CMK (cell line): ENCODE results near the gene BRI3BP.
"Not testable (repeated sequence)": the region's sequence is repeated elsewhere in the genome, so short reads cannot be mapped to it uniquely, and the experiment has no call there.

Source experiments
- DNase-seq: peaks from one replicate; pipeline ENCODE4 v3.0.0-alpha.2; 2010; ENCODE audit warnings: low read depth

The BRI3BP gene

DNA sequence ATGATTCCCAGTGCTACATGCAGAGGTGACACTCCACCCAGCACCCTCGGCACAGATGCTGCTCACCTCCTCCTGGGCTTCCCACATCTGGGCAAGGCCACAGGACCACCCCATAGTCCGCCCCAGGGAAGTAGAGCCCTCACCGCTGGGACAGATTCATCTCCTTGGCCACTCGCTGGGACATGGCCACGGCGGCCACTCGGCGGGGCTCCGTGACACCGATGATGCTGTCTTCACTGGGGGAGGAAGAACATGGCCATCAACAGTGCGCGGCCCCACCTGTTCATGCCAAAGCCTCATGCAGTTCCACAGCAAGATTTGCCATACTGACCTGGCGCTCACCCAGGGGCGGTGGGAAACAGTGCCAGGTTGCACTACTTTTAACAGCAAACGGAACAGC is 18.2 kb upstream of the BRI3BP start:
- DNase-seq, result no peak

DNA sequence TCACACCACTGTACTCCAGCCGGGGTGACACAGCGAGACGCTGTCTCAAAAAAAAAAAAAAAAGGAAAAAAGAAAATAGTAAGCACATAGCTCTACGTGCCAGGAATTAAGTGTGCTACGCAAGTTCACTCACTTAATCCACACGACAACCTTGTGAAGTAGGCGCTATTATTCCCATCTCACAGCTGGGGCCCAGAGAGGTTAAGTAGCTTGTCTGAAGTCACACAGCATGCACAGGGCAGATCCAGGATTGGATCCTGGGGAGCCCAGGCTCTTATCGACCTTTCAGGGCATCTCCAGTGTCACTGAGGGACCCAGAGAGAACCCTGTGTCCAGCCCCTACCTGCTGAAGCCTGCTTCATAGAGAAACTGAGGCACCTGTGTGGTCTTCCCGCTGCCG is 16.4 kb upstream of the BRI3BP start:
- no peak for DNase-seq

DNA sequence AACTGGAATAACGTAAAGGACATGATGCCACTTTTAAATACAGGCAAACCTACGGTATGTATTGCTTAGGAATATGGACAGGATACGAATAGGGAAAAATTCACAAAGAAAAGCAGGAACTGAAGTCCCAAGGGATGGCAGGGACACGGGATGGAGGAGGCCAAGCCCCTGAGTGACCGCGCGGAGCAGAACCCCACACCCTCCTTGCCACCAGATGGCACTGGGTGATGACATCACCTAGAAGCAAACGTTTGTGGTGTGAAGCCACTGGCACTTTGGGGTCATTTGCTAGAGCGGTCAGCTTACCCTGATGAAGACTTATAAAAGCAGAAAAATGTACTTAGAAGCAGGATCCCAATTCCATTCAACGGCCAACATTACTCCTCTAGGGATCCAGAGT is 13.9 kb upstream of the BRI3BP start:
- no peak for DNase-seq

DNA sequence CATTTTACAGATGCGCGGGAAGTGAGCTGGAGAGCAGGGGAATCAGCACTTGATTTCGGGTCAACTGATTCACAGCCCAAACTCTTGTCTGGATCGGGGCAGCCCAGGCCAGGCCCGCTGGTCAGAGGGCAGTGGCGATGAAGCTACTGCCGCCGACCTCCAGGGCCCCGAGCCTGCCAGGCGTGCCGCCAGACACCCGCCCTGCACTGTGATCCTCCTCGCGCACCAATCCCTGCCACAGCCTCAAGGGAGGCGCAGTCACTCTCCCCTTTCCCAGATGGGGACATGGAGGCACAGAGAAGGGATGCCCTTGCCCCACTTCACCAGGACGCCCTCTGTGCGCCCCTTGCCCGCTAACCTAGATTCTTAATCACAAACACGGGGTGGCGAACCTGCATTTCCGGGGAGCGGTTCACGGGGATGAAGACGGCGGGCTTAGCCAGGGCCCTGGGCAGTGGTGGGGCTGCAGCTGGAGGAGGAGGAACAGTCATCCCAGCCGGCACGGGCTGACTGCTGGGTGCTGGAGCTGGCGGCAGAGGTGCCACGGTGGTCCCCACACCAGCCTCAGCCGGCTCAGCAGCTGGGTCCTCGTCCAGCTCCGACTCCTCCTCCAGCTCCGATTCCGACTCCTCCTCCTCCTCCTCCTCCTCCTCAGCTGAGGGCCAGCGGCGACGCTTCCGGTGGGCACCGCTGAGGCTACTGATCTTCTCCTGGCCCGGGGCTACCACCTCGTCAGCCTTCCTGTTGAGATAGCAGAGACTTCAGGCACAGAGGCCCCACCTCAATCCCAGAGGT is 13.2 kb upstream of the BRI3BP start:
- DNase-seq, result no peak

DNA sequence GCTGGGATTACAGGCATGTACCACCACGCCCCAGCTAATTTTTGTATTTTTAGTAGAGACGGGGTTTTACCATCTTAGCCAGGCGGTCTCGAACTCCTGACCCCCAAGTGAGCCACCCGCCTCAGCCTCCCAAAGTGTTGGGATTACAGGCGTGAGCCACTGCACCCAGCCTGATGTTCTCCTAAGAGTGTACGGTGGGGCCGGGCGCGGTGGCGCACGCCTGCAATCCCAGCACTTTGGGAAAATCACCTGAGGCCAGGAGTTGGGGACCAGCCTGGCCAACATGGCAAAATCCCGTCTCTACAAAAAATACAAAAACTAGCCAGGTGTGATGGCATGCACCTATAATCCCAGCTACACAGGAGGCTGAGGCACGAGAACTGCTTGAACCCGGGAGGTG is 6.6 kb upstream of the BRI3BP start:
- DNase-seq, result not testable (repeated sequence)

DNA sequence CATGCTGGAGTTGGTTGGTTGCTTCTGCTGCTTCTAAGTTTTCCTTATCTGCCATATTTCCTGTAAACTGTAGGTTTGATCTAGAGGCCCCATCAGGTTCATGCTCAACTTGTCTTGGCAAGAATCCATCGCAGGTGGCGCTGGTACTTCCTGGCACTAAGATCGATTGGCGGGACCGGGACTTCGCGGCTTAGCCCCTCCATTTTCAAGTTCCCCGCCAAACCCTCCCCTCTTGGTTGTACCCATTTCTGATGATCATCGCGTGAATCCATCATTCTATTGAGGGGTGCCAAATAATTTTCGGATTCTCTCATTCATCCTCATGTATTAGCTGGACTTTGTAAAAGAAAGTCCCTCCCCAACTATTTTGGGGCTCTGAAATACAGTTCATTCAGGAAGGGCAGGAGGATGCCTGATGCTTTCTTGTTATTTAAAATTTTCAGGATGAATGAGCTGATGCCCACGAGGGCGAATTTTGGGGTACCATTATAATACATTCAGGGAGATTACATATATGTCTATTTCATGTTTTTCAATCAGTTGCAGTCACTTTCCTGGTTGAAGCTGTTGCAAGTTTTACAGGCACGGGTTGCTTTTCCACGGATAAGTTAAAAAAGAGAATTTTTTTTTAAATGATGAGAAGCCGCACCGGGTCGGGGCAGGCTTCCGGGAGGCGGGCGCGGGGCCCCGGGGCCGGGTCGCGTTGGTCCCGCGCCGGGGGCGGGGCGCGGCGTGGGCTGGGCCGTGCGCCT is 395 bp upstream of the BRI3BP start:
- DNase-seq, result peak; percentile 91

DNA sequence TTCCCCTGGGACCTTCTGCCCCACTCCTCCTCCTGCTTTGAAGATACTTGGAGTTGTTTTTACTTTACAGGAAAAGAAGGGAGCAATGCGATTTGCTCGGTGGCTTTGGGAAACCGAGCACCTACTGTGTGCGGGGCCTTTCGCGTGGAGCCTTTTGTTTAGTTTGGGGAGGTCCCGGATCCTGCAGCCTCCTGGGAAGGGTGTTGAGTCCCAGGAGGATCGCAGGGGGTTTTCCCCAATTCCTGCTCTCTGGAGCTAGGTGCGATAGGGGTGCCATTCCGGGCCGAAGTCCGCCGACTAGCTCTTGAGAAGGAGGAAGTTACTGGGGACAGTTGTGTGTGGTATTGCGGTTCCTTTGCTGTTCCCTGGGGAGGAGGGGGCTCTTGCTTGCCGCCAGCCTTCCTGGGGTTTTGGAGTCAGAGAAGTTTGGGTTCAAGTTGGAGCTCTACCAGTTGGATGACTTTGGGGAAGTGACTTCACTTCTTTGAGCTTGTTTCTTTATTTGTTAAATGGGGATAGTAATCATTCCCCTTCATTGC is 1.1 kb downstream of the BRI3BP start:
- peak; percentile 48 for DNase-seq

DNA sequence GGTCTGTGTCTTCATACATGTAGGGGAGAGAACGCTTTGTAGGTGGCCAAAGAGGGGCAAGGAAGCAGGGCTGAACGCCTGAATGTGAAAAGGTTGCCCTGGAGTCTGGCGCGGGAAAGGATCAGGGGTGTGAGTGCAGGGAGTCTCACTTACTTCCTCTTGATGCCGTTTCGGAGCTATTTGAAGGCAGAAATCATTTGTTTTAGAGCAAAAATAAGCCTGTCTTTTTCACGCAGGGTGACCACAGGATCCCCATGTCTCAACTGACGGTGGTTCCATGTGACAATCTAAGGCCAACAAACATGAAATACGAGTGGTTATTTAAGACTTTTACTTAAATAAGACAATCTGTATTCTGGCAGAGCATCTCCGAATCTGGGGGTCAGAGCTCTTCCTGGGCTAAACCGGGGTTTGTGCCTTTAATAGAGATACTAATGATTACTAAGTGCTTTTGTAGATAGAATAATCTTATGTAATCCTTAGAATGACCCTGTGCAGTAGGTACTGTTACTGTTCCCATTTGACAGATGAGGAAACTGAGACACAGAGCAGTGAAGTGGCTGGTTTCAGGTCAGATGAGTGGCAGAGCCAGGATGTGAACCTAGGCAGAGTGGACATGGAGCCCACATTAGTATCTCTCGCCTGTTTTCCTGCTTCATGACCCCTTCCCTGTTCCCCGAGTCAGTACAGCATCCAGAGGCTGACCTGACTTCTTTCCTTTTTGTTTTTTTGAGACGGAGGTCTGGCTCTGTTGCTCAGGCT is 1.9 kb downstream of the BRI3BP start:
- DNase-seq, result no peak

DNA sequence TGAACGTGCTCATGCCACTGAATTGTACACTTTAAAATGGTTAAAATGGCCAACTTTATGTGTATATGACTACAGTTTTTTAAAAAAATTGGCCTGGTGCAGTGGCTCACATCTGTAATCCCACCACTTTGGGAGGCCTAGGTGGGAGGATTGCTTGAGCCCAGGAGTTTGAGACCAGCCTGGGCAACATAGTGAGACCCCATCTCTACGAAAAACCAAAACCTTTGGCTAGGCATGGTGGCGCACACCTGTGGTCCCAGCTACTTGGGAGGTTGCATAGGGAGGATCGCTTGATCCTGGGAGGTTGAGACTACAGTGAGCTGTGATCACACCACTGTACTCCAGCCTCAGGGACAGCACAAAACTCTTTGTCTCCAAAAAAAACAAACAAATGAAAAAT is 5.3 kb downstream of the BRI3BP start:
- no peak for DNase-seq

DNA sequence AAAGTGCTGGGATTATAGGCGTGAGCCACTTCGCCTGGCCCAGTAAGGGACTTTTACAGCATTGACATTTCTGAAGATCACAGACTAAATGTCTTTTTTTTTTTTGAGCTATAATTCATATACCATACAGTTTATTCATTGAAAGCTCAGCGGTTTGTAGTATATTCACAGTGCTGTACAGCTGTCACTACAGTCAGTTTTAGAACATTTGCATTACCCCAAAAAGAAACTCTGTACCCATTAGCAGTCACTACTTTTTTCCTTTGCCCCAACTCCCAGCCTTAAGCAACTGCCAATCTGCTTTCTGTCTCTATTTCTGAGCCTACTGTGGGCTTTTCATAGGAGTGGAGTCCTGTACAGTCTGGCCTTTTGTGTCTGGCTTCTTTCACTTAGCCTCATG is 8.2 kb downstream of the BRI3BP start:
- DNase-seq, result no peak

DNA sequence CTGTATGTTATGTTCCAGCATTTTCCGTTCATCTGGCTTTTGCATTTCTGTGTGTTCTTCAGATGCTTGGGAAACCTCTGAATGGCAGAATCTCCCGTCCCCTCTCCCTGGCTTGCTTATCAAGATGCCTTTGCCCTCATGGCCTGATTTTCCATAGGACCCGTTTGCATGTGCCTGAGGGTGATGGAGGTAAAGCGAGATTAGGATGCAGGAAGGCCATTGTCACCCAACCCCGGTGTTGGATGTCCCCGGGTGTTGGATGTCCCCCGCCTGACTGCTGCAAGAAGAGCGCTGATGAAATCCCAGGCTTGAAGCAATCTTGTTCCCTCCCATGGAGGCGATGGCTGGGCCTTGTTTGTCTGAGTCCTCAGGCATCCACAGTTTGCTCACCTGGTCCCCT is 9.6 kb downstream of the BRI3BP start:
- DNase-seq, result no peak

DNA sequence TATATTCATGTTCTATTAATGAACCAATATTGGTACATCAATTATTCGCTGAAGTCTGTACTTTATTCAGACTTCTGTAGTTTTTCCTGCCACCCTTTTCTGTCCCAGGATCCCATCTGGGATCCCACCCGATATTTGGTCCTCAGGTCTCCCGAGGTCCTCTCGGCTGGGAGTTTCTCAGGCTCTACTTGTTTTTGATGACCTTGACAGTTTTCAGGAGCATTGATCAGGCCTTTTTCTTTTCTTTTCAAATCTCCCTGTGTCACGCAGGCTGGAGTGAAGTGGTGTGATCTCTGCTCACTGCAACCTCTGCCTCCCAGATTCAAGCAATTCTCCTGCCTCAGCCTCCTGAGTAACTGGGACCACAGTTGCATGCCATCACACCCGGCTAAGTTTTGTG is 11.2 kb downstream of the BRI3BP start:
- DNase-seq, result no peak

DNA sequence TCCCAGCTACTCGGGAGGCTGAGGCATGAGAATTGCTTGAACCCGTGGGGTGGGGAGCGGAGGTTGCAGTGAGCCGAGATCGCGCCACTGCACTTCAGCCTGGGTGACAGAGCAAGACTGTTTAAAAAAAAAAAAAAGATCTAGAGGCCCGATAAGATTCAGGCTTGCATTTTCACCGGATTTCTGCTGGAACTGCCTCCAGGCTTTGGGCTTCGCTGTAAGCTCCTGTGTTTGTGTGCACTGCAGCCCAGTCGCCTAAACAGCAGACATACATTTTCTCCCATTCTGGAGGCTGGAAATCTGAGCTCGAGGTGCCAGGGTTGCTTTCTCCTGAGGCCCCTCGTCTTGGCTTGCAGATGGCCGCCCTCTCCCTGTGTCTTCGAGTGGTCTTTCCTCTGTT is 12.2 kb downstream of the BRI3BP start:
- DNase-seq, result no peak

DNA sequence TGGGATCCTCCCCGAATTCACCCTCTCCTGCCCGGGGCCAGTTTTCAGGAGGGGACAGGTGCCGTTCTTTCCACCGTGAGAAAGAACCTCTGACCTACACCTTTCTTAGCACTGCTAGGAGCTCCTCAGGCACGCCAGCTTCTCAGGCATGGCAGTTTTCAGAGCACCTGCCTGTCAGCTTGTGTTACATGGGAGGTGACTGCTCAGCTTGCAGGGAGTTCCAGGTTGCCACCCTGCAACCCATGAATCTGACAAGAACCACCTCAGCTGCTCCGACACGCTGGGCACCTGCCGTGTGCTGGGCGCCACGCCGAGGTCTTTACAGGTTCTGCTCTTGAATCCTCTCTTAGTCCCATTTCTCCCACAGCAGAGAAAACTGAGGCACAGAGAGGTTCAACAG is 12.9 kb downstream of the BRI3BP start:
- no peak for DNase-seq

DNA sequence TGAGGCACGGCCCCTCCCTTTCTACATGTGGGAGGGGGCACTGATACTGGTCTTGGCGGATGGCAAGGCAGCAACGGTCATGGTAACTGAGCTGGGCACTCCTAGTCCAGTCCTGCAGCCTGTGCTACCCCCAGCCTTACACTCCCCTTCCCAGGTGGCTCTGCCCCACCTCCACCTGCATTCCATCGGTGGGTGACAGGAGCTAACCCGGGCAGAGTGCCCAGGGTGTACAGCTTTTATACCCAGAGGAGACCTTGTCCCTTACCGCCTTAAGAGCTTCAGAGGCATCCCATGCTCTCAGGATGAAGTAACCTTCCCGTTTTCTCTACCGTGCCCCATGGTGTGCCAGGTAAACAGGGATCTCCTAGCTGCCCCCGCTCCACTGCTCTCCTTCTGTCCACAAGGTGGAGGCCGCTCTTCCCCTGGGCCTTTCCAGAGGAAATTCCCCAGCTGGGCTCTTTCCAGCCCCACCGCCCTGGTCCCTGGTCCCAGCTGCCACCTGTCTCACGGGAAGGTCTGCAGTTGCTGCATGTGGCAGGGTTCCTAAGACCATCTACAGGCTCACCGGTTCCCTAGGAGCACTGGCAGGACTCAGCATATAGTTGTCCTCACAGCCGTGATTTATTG is 20.5 kb downstream of the BRI3BP start:
- DNase-seq, result no peak

DNA sequence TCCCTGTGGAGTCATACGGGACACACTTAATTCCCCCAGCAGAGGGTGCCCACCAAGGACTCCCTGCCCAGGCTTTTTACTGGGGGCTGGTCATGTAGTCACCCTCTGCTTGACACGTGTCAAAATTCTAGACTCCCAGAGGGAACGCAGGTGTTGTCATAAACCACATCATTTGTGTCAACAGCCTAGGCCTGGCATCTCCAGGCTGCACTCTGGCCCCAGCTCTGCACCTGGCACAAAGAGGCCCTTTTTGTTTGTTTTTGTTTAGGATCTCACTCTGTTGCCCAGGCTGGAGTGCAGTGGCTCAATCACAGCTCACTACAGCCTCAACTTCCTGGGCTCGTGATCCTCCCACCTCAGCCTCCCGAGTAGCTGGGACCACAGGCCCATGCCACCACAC is 21.1 kb downstream of the BRI3BP start:
- no peak for DNase-seq

DNA sequence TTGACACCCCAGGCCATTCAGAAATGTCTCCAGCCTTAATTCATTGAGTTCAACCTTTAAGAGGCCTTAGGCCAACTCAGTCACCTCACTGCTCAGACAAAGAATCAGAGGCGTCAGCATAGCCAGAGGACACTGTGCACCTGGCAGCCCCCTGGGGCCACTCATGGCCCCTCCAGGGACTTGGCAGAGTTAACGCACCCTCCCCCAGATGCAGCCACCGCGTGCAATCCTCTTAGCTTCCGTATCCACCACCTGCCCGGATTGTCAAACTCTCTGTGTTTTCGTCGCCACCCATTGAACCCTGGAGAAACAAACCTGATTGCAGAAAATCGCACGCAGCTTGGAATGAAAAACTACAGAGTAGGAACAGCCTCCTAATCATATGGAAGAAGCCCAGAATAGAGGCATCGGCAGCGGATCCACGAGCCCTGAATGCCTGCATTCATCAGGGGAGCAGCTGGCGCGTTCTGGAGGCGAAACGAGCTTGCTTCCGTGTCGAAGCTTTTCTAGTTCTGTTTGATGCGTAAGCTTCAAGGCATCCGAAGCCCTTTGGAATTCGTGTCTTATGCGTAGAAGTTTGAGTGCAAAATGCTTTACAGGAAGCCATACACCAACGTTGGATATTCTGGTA is 22.4 kb downstream of the BRI3BP start:
- DNase-seq, result no peak

DNA sequence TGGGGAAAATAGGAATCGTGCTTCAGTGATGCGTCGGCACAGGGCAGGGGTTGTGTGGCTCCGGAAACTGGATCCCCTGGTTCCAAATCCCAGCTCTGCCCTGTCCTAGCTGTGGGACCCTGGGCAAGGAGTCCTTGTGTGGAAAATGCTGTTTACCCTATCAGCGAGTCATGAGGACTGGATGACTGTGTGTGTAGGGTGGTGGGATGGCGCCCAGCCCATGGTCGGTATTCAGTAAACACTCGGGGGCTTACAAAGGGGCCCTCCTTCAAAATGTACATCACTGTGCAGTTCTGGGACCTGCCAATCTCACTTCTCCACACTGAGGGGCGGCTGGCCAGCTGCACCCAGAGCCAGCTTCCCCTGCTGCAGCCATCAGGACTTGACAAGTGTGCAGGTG is 24.4 kb downstream of the BRI3BP start:
- no peak for DNase-seq

DNA sequence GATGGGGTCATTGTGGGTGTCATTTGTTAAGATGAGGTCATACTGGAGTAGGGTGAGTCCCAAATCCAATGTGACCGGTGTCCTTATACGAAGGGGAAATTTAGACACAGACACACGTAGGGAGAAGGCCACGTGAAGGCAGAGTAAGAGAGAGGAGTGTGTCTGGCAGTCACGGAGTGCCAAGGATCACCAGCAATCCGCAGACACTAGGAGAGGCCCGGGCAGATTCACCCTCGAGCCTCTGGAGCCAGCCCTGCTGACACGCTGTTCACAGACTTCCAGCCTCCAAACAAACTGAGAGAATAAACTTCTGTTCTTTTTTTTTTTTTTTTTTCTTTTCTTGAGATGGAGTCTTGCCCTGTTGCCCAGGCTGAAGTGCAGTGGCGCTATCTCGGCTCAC is 24.9 kb downstream of the BRI3BP start:
- DNase-seq, result no peak

DNA sequence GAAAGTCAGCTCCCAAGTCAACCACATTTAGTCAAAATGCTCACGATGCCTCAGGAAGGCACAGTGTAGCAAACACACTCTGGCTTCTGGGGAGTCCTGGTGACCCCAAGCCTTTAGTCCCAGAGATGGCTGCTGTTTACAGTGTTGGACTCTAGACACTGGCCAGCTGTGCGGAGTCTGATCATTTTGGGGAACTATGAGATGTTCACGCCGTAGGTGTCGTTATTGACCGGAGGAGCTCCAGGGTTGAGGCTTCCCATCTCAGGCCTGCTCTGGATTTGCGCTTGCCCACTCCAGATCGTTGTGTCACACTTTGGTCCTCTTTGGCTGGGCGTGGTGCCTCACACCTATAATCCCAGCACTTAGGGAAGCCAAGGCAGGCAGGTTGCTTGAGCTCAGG is 27.7 kb downstream of the BRI3BP start:
- no peak for DNase-seq

DNA sequence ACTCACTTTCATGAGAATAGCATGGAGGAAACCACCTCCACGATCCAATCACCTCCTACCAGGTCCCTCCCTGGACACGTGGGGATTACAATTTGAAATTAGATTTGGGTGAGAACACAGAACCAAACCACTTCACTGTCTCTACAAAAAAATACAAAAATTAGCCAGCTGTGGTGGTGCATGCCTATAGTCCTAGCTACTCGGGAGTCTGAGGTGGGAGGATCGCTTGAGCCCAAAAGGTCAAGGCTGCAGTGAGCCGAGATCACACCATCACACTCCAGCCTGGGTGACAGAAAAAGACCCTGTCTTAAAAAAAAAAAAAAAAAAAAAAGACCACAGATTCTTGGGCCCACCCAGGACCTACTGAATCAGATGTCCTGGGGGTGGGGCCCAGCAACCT is 28.3 kb downstream of the BRI3BP start:
- no peak for DNase-seq

DNA sequence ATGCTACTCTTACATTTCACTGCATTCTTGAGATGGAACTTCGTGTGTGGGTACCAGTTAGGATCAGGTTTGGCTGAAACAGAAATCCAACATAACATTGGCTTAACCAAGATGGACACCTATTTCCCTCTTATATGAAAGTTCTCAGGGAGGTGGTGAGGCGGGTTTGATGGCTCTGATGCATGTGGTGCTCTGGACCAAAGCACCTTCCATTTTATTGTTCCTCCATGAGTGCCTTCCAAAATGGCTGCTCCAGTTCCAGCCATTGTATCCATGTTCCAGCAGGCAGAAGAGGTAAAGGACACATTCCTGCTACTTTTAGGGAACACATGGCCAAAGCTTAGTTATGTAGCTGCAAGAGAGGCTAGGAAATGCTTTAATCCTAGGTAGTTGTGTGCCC is 29.6 kb downstream of the BRI3BP start:
- DNase-seq, result no peak
